ENCODE measurements around the gene JPH4.
"Not testable (repeated sequence)": the region's sequence is repeated elsewhere in the genome, so short reads cannot be mapped to it uniquely, and the experiment has no call there.

DNA sequence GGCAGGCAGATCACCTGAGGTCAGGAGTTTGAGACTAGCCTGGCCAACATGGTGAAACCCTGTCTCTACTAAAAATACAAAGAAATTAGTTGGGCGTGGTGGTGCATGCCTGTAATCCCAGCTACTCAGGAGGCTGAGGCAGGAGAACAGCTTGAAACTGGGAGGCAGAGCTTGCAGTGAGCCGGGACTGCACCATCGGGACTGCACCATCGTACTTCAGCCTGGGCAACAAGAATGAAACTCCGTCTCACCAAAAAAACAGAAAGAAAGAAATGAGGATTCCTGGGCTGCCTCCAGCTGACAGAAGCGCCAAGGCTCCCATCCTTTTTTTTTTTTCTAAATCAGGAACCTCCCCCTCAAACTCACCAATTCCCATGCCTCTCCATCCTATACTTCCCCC is 41.7 kb downstream of the JPH4 start:
- TF ChIP-seq GATA2 (CRISPR knock-in tag; IDR thresholded peaks at IDR 0.05); YY1 (IDR thresholded peaks at IDR 0.05; ENCODE audit: low read depth); FOSL2 (IDR thresholded peaks at IDR 0.05; ENCODE audit: borderline replicate concordance, low read depth); RXRA (IDR thresholded peaks at IDR 0.05; ENCODE audit: borderline replicate concordance, low read depth); RCOR1 (IDR thresholded peaks at IDR 0.05; ENCODE audit: low read length); RAD21 (IDR thresholded peaks at IDR 0.05; ENCODE audit: low read length); SMC3 (IDR thresholded peaks at IDR 0.05; ENCODE audit: low read depth, low read length): not testable (repeated sequence)
- TF ChIP-seq, protein P1, sequence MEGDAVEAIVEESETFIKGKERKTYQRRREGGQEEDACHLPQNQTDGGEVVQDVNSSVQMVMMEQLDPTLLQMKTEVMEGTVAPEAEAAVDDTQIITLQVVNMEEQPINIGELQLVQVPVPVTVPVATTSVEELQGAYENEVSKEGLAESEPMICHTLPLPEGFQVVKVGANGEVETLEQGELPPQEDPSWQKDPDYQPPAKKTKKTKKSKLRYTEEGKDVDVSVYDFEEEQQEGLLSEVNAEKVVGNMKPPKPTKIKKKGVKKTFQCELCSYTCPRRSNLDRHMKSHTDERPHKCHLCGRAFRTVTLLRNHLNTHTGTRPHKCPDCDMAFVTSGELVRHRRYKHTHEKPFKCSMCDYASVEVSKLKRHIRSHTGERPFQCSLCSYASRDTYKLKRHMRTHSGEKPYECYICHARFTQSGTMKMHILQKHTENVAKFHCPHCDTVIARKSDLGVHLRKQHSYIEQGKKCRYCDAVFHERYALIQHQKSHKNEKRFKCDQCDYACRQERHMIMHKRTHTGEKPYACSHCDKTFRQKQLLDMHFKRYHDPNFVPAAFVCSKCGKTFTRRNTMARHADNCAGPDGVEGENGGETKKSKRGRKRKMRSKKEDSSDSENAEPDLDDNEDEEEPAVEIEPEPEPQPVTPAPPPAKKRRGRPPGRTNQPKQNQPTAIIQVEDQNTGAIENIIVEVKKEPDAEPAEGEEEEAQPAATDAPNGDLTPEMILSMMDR (IDR thresholded peaks at IDR 0.05) = not testable (repeated sequence)
- TF ChIP-seq, protein P2, sequence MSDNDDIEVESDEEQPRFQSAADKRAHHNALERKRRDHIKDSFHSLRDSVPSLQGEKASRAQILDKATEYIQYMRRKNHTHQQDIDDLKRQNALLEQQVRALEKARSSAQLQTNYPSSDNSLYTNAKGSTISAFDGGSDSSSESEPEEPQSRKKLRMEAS (IDR thresholded peaks at IDR 0.05; ENCODE audit: low read depth) = not testable (repeated sequence)
- TF ChIP-seq, protein P3, sequence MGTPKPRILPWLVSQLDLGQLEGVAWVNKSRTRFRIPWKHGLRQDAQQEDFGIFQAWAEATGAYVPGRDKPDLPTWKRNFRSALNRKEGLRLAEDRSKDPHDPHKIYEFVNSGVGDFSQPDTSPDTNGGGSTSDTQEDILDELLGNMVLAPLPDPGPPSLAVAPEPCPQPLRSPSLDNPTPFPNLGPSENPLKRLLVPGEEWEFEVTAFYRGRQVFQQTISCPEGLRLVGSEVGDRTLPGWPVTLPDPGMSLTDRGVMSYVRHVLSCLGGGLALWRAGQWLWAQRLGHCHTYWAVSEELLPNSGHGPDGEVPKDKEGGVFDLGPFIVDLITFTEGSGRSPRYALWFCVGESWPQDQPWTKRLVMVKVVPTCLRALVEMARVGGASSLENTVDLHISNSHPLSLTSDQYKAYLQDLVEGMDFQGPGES (IDR thresholded peaks at IDR 0.05; ENCODE audit: low read depth, low read length) = not testable (repeated sequence)
- TF ChIP-seq, protein P4, sequence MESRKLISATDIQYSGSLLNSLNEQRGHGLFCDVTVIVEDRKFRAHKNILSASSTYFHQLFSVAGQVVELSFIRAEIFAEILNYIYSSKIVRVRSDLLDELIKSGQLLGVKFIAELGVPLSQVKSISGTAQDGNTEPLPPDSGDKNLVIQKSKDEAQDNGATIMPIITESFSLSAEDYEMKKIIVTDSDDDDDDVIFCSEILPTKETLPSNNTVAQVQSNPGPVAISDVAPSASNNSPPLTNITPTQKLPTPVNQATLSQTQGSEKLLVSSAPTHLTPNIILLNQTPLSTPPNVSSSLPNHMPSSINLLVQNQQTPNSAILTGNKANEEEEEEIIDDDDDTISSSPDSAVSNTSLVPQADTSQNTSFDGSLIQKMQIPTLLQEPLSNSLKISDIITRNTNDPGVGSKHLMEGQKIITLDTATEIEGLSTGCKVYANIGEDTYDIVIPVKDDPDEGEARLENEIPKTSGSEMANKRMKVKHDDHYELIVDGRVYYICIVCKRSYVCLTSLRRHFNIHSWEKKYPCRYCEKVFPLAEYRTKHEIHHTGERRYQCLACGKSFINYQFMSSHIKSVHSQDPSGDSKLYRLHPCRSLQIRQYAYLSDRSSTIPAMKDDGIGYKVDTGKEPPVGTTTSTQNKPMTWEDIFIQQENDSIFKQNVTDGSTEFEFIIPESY (IDR thresholded peaks at IDR 0.05; ENCODE audit: borderline replicate concordance, low read depth) = not testable (repeated sequence)
- TF ChIP-seq, protein P5, sequence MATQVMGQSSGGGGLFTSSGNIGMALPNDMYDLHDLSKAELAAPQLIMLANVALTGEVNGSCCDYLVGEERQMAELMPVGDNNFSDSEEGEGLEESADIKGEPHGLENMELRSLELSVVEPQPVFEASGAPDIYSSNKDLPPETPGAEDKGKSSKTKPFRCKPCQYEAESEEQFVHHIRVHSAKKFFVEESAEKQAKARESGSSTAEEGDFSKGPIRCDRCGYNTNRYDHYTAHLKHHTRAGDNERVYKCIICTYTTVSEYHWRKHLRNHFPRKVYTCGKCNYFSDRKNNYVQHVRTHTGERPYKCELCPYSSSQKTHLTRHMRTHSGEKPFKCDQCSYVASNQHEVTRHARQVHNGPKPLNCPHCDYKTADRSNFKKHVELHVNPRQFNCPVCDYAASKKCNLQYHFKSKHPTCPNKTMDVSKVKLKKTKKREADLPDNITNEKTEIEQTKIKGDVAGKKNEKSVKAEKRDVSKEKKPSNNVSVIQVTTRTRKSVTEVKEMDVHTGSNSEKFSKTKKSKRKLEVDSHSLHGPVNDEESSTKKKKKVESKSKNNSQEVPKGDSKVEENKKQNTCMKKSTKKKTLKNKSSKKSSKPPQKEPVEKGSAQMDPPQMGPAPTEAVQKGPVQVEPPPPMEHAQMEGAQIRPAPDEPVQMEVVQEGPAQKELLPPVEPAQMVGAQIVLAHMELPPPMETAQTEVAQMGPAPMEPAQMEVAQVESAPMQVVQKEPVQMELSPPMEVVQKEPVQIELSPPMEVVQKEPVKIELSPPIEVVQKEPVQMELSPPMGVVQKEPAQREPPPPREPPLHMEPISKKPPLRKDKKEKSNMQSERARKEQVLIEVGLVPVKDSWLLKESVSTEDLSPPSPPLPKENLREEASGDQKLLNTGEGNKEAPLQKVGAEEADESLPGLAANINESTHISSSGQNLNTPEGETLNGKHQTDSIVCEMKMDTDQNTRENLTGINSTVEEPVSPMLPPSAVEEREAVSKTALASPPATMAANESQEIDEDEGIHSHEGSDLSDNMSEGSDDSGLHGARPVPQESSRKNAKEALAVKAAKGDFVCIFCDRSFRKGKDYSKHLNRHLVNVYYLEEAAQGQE (IDR thresholded peaks at IDR 0.05; ENCODE audit: low read depth, low read length) = not testable (repeated sequence)
